Measurements from ENCODE around the gene IKZF5.
A peak's percentile ranks its signal among the peaks of the same experiment; 100 is the strongest.

The IKZF5 gene

GRCh38 chr10:122981066-122981464 is 27.5 kb downstream of the IKZF5 start:
- DNase-seq (ENCODE audit: low read depth, low spot score) = peak; percentile 45

GRCh38 chr10:122980209-122981065 is 28.2 kb downstream of the IKZF5 start, which contains the start of gene PSTK:
Gene PSTK (plus strand): TSS chr10:122980401. CDS start chr10:122980480, 79 bp downstream.
- DNase-seq (ENCODE audit: low read depth, low spot score) = peak; percentile 98

DNA sequence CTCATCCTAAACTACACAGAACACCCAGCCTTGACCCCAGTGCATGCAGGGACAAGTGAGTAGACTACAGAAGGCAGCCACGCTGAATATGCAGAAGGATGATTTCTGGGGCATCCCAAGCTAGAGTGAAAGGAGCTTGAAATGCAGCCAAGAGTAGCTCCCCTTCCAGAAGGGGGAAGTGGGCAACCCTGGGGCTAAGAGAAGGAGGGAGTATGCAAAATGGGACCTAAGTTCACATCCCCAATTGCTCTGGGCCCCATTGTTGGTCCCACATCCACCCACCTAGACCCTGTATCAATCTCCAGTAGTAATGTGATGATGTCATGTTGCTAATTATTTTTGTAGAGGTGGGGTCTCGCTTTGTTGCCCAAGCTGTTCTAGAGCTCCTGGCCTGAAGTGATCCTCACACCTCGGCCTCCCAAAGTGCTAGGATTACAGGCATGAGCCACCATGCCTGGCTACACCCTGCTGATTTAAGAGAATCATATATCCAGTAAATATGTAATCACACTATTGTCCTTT is 34.0 kb downstream of the IKZF5 start:
- DNase-seq (ENCODE audit: low read depth, low spot score) = no peak

DNA sequence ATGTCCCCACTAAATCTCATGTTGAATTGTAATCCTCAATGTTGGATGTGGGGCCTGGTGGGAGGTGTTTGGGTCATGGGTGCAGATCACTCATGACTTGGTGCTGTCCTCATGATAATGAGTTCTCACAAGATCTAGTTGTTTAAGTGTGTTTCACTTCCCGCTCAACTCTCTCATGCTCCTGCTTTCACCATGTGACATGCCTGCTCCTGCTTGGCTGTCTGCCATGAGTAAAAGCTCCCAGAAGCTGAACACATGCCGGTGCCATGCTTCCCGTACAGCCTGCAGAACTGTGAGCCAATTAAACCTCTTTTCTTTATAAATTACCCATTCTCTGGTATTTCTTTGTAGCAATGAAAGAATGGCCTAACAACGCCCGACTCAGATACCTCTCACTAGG is 34.6 kb downstream of the IKZF5 start:
- DNase-seq (ENCODE audit: low read depth, low spot score) = peak; percentile 13

DNA sequence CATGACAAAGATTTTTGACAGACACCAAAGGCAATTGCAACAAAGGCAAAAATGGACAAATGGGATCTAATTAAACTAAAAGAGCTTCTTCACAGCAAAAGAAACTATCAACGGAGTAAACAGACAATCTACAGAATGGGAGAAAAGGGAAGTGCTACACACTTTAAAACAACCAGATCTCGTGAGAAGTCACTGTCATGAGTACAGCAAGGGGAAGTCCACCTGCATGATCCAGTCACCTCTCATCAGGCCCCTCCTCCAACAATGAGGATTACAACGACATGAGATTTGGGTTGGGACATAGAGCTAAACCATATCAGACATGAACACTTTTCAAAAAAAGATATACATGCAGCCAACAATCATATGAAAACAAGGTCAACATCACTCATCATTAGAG is 39.9 kb downstream of the IKZF5 start:
- no peak for DNase-seq (ENCODE audit: low read depth, low spot score)

DNA sequence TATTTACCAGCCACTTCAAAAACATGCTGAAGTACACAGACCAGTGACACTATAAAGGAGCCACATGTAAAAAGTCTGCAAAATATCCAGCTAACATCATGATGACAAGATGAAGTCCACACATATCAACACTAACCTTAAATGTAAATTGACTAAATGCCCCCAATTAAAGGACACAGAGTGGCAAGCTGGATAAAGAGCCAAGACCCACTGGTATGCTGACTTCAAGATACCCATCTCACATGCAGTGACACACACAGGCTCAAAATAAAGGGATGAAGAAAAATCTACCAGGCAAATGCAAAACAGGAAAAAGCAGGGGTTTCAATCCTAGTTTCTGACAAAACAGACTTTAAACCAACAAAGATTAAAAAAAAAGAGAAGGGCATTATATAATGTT is 41.7 kb downstream of the IKZF5 start:
- DNase-seq (ENCODE audit: low read depth, low spot score) = no peak

GRCh38 chr10:122962405-122962804 is 46.2 kb downstream of the IKZF5 start:
- DNase-seq (ENCODE audit: low read depth, low spot score) = no peak

- no peak for DNase-seq (ENCODE audit: low read depth, low spot score)
Measured at GRCh38 chr10:122957474-122957873, 51.1 kb downstream of the IKZF5 start.

GRCh38 chr10:122955892-122956291 is 52.7 kb downstream of the IKZF5 start:
- no peak for DNase-seq (ENCODE audit: low read depth, low spot score)

- DNase-seq (ENCODE audit: low read depth, low spot score) = no peak
Measured at GRCh38 chr10:122954731-122955050, 53.9 kb downstream of the IKZF5 start.

DNA sequence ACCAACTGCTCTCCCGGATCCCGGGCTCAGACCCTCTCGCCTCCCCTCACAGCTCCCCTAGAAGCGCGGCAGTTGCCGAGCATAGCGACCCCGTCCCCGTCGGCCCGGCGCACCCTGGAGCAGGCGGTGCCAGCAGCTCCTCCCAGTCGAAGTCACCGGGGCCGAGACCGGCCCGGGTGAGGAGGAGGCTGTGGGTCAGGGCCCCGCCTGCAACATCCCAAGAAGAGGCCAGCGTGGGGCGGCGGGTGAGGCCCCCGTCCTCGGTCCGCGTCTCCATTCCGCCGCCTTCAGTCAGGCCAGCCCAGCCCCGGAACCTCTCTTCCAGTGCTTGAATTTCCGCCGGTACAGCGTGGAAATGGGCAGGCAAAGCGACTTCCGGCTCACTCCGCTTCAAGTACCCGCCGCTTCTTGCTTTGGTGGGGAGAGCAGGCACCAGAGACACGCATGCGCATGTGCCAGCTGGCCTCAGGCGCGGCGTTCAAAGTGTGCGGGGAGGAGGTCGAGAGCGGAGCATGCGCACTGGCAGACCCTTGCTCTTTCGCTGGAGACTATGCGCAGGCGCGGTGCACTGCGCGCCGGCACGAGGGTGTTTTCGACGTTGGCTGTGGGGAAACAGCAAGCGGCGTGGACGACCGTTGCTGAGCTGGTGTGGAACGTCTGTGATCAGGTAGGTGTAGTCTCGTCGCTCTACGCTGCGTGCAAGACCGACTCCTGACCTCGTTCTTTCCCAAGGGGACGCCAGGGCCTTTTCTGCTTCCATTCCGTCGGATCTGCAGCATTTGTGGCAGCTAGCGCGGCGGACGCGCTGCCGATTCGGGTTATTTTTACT is 54.5 kb downstream of the IKZF5 start, which contains the start of gene C10orf88:
Gene C10orf88 (minus strand): TSS at position 326 of the 829 bp plus-strand sequence. CDS start 49 bp downstream, at position 277.
- DNase-seq (ENCODE audit: low read depth, low spot score) = peak; percentile 99

GRCh38 chr10:122949296-122949695 is 59.3 kb downstream of the IKZF5 start:
- no peak for DNase-seq (ENCODE audit: low read depth, low spot score)
